Daoy (cell line): ENCODE results near the gene CCNG2. TPM values are rescaled to one million over a fixed set of nuclear protein-coding genes. Genes with fewer than 3 reads are reported as not detected.
"Not testable (repeated sequence)": the region's sequence is repeated elsewhere in the genome, so short reads cannot be mapped to it uniquely, and the experiment has no call there.

ENCODE experiments used
- DNase-seq: peaks from one replicate; pipeline ENCODE4 v3.0.0-alpha.2; 2015; ENCODE audit warnings: low read depth
- total RNA-seq: library from RNA; depleted of rRNA; stranded (reverse); fragments of >200 nt; shearing (Covaris generic); gene quantifications from 2 replicates; pipeline ENCODE4 v1.2.3, GENCODE V29; 2014; rRNA removed

CCNG2 gene
- 3.0 and 6.7 TPM in 2 replicates for total RNA-seq

- peak; percentile 71 for DNase-seq
These were observed at the start of gene CCNG2 for GRCh38 chr4:77156912-77157858. TSS of gene CCNG2 (plus strand) at chr4:77157207. CDS start at chr4:77158533, 1,326 bp downstream.

GRCh38 chr4:77110730-77111129 is 46.3 kb upstream of the CCNG2 start:
- DNase-seq, result no peak

- DNase-seq, result no peak
These were observed 43.9 kb upstream of the CCNG2 start for GRCh38 chr4:77113069-77113468.

GRCh38 chr4:77117721-77118120 is 39.3 kb upstream of the CCNG2 start:
- DNase-seq, result no peak

GRCh38 chr4:77120886-77121508 is 36.0 kb upstream of the CCNG2 start:
- no peak for DNase-seq

GRCh38 chr4:77121736-77122240 is 35.2 kb upstream of the CCNG2 start:
- DNase-seq, result no peak

- no peak for DNase-seq
These were observed 34.4 kb upstream of the CCNG2 start for GRCh38 chr4:77122656-77123055.

- no peak for DNase-seq
These were observed 33.6 kb upstream of the CCNG2 start for GRCh38 chr4:77123411-77123810.

GRCh38 chr4:77124576-77124975 is 32.4 kb upstream of the CCNG2 start:
- DNase-seq, result no peak

GRCh38 chr4:77125961-77126360 is 31.0 kb upstream of the CCNG2 start:
- no peak for DNase-seq

GRCh38 chr4:77126809-77127208 is 30.2 kb upstream of the CCNG2 start:
- no peak for DNase-seq

- DNase-seq, result no peak
These were observed 29.8 kb upstream of the CCNG2 start for GRCh38 chr4:77127215-77127614.

GRCh38 chr4:77127837-77128621 is 29.0 kb upstream of the CCNG2 start:
- no peak for DNase-seq

GRCh38 chr4:77132652-77133312 is 24.2 kb upstream of the CCNG2 start:
- no peak for DNase-seq

- not testable (repeated sequence) for DNase-seq
These were observed 19.6 kb upstream of the CCNG2 start for GRCh38 chr4:77137448-77137847.

GRCh38 chr4:77141964-77142645 is 14.9 kb upstream of the CCNG2 start:
- no peak for DNase-seq

GRCh38 chr4:77142646-77143028 is 14.4 kb upstream of the CCNG2 start:
- no peak for DNase-seq

- DNase-seq, result no peak
These were observed 13.9 kb upstream of the CCNG2 start for GRCh38 chr4:77143091-77143490.

GRCh38 chr4:77145842-77146185 is 11.2 kb upstream of the CCNG2 start:
- no peak for DNase-seq

- DNase-seq, result no peak
These were observed 10.6 kb upstream of the CCNG2 start for GRCh38 chr4:77146186-77147078.
